Suprapubic skin (tissue), 4 donors: ENCODE data around the gene ARID5A. TPM values are rescaled to one million over a fixed set of nuclear protein-coding genes. Genes with fewer than 3 reads are reported as not detected.

Experiments
- DNase-seq, 2 donors: peaks; one replicate each; pipeline ENCODE4 v3.0.0-alpha.2; 2019; ENCODE audit warnings: low spot score in 2 of 2
- H3K27ac ChIP-seq: fragments of 200-600 bp; sonication (generic); one replicate; pipeline ENCODE4 v1.5.1; 2019
- H3K27me3 ChIP-seq: fragments of 200-600 bp; sonication (generic); one replicate; pipeline ENCODE4 v1.5.1; 2019
- H3K36me3 ChIP-seq: fragments of 200-600 bp; sonication (generic); one replicate; pipeline ENCODE4 v1.5.1; 2019
- H3K4me1 ChIP-seq: fragments of 200-600 bp; sonication (generic); one replicate; pipeline ENCODE4 v1.5.1; 2019
- H3K4me3 ChIP-seq: fragments of 200-600 bp; sonication (generic); one replicate; pipeline ENCODE4 v1.5.1; 2019; ENCODE audit warnings: mild to moderate bottlenecking
- H3K9me3 ChIP-seq: fragments of 200-600 bp; sonication (generic); one replicate; pipeline ENCODE4 v1.5.1; 2019
- CTCF ChIP-seq, 2 donors: fragments of 200-600 bp in 1 of 2; fragments of 450-650 bp in 1 of 2; sonication (generic) in 1 of 2; IDR thresholded peaks; one replicate each; pipeline ENCODE4 v1.5.1; 2016 to 2019; ENCODE audit warnings: antibody characterized with exemption in 2 of 2, mild to moderate bottlenecking in 1 of 2, moderate library complexity in 1 of 2
- EP300 ChIP-seq: sonication (generic); formaldehyde crosslinking; IDR thresholded peaks from one replicate; pipeline ENCODE4 v1.6.1; 2017; ENCODE audit warnings: antibody characterized with exemption
- POLR2A ChIP-seq, 2 donors: fragments of 450-650 bp; IDR thresholded peaks; one replicate each; pipeline ENCODE4 v1.6.1; 2017; ENCODE audit warnings: antibody characterized with exemption in 2 of 2, mild to moderate bottlenecking in 2 of 2, moderate library complexity in 2 of 2
- POLR2AphosphoS5 ChIP-seq, 3 donors: sonication (generic); formaldehyde crosslinking; IDR thresholded peaks; one replicate each; pipeline ENCODE4 v1.6.1; 2017; ENCODE audit warnings: antibody characterized with exemption in 3 of 3
- WGBS: methylation state at CpG from one replicate; pipeline ENCODE4 v1.1.5; 2018; 5-methylcytosine and 5-hydroxymethylcytosine counted together
- total RNA-seq, 4 donors: library from RNA; depleted of rRNA; stranded (reverse); fragments of >200 nt; gene quantifications; one replicate each; pipeline ENCODE4 v1.1.0, GENCODE V29; 2016

The ARID5A gene
- total RNA-seq, 4 donors from 2014 or later = 11.4 to 22.4 (median 15.0) TPM

GRCh38 chr2:96584017-96584416, 47.5 kb downstream of the ARID5A start:
- 74% methylated on average over 4 of the region's 4 CpGs for WGBS

GRCh38 chr2:96587843-96588242, 51.3 kb downstream of the ARID5A start:
- H3K4me1 ChIP-seq = no peaks in the 10 kb centered on the region
- H3K27me3 ChIP-seq = no peaks in the 10 kb centered on the region
- no peak overlapping the region for H3K4me3 ChIP-seq
- no peak for DNase-seq
- no peak overlapping the region for H3K27ac ChIP-seq
- TF ChIP-seq EP300 (no peak), CTCF (IDR thresholded peaks at IDR 0.05) (no peak), POLR2A (IDR thresholded peaks at IDR 0.05) (no peak), POLR2AphosphoS5 (IDR thresholded peaks at IDR 0.05) (no peak)
- WGBS = 89% methylated on average over 1 of the region's 1 CpG
- no peaks in the 10 kb centered on the region for H3K9me3 ChIP-seq
- H3K36me3 ChIP-seq = peaks cover 10% of the 10 kb centered on the region

More at GRCh38 chr2:96584017-96584416, 47.5 kb downstream of the ARID5A start:
- Histone ChIP-seq H3K4me1 (no peaks in the 10 kb centered on the region), H3K9me3 (no peaks in the 10 kb centered on the region), H3K27ac (no peak overlapping the region), H3K36me3 (no peaks in the 10 kb centered on the region), H3K4me3 (no peak overlapping the region), H3K27me3 (no peaks in the 10 kb centered on the region)
- no peak for TF ChIP-seq POLR2A (IDR thresholded peaks at IDR 0.05)
- no peak for TF ChIP-seq POLR2AphosphoS5 (IDR thresholded peaks at IDR 0.05)
- no peak for TF ChIP-seq EP300
- no peak for TF ChIP-seq CTCF (IDR thresholded peaks at IDR 0.05)
- no peak for DNase-seq

GRCh38 chr2:96591054-96591453, 54.5 kb downstream of the ARID5A start:
- Histone ChIP-seq H3K27ac (no peak overlapping the region), H3K9me3 (no peaks in the 10 kb centered on the region), H3K4me1 (no peaks in the 10 kb centered on the region), H3K27me3 (no peaks in the 10 kb centered on the region), H3K36me3 (peaks cover 42% of the 10 kb centered on the region), H3K4me3 (no peak overlapping the region)
- no peak for DNase-seq
- WGBS = 82% methylated on average over 2 of the region's 2 CpGs
- TF ChIP-seq POLR2AphosphoS5 (IDR thresholded peaks at IDR 0.05) (no peak), CTCF (IDR thresholded peaks at IDR 0.05) (no peak), POLR2A (IDR thresholded peaks at IDR 0.05) (no peak), EP300 (no peak)

- Histone ChIP-seq H3K27ac (no peak overlapping the region), H3K4me3 (no peak overlapping the region), H3K36me3 (peaks cover 46% of the 10 kb centered on the region), H3K27me3 (no peaks in the 10 kb centered on the region), H3K4me1 (no peaks in the 10 kb centered on the region), H3K9me3 (no peaks in the 10 kb centered on the region)
- 92% methylated on average over 3 of the region's 3 CpGs for WGBS
- DNase-seq = no peak
- no peak for TF ChIP-seq POLR2A (IDR thresholded peaks at IDR 0.05)
Measured at GRCh38 chr2:96591494-96591893, 54.9 kb downstream of the ARID5A start.

- Histone ChIP-seq H3K4me1 (no peaks in the 10 kb centered on the region), H3K4me3 (no peak overlapping the region), H3K27ac (no peak overlapping the region), H3K9me3 (no peaks in the 10 kb centered on the region), H3K27me3 (no peaks in the 10 kb centered on the region), H3K36me3 (peaks cover 68% of the 10 kb centered on the region)
- TF ChIP-seq POLR2AphosphoS5 (IDR thresholded peaks at IDR 0.05) (no peak), EP300 (no peak), CTCF (IDR thresholded peaks at IDR 0.05) (no peak), POLR2A (IDR thresholded peaks at IDR 0.05) (no peak)
- 77% methylated on average over 3 of the region's 3 CpGs for WGBS
- no peak for DNase-seq
Measured at GRCh38 chr2:96594282-96594681, 57.7 kb downstream of the ARID5A start.

- no peak for DNase-seq
- 91% methylated on average over 5 of the region's 5 CpGs for WGBS
- TF ChIP-seq POLR2AphosphoS5 (IDR thresholded peaks at IDR 0.05) = no peak
- TF ChIP-seq CTCF (IDR thresholded peaks at IDR 0.05) = no peak
- no peak for TF ChIP-seq POLR2A (IDR thresholded peaks at IDR 0.05)
- TF ChIP-seq EP300 = no peak
- peaks cover 70% of the 10 kb centered on the region for H3K36me3 ChIP-seq
- no peaks in the 10 kb centered on the region for H3K4me1 ChIP-seq
- H3K4me3 ChIP-seq = no peak overlapping the region
- H3K27ac ChIP-seq = no peak overlapping the region
- no peaks in the 10 kb centered on the region for H3K27me3 ChIP-seq
- H3K9me3 ChIP-seq = no peaks in the 10 kb centered on the region
Measured at GRCh38 chr2:96594691-96595152, 58.2 kb downstream of the ARID5A start.
